ENCODE data around the gene PANX1.

PANX1 gene

GRCh38 chr11:94129512-94130297, 1.1 kb downstream of the PANX1 start:
- no peak for DNase-seq (ENCODE audit: low read depth)

GRCh38 chr11:94130298-94131046, 1.8 kb downstream of the PANX1 start:
- no peak for DNase-seq (ENCODE audit: low read depth)

- DNase-seq (ENCODE audit: low read depth) = no peak
Observed at GRCh38 chr11:94131047-94131717, 2.5 kb downstream of the PANX1 start.

GRCh38 chr11:94131718-94132115, 3.1 kb downstream of the PANX1 start:
- DNase-seq (ENCODE audit: low read depth) = no peak

GRCh38 chr11:94132152-94132558, 3.5 kb downstream of the PANX1 start:
- no peak for DNase-seq (ENCODE audit: low read depth)

- DNase-seq (ENCODE audit: low read depth) = no peak
Observed at GRCh38 chr11:94132823-94133408, 4.3 kb downstream of the PANX1 start.

- DNase-seq (ENCODE audit: low read depth) = no peak
Observed at GRCh38 chr11:94133752-94134151, 5.1 kb downstream of the PANX1 start.

GRCh38 chr11:94134651-94135512, 6.2 kb downstream of the PANX1 start:
- no peak for DNase-seq (ENCODE audit: low read depth)

GRCh38 chr11:94139416-94139815, 10.8 kb downstream of the PANX1 start:
- no peak for DNase-seq (ENCODE audit: low read depth)

- DNase-seq (ENCODE audit: low read depth) = no peak
Observed at GRCh38 chr11:94140154-94140655, 11.6 kb downstream of the PANX1 start.

- no peak for DNase-seq (ENCODE audit: low read depth)
Observed at GRCh38 chr11:94141511-94142307, 13.1 kb downstream of the PANX1 start.

- DNase-seq (ENCODE audit: low read depth) = no peak
Observed at GRCh38 chr11:94142308-94143281, 14.0 kb downstream of the PANX1 start.

GRCh38 chr11:94144216-94144615, 15.6 kb downstream of the PANX1 start:
- no peak for DNase-seq (ENCODE audit: low read depth)

GRCh38 chr11:94144664-94145063, 16.0 kb downstream of the PANX1 start:
- no peak for DNase-seq (ENCODE audit: low read depth)

GRCh38 chr11:94145431-94145830, 16.8 kb downstream of the PANX1 start:
- DNase-seq (ENCODE audit: low read depth) = no peak

- DNase-seq (ENCODE audit: low read depth) = no peak
Observed at GRCh38 chr11:94145916-94146315, 17.3 kb downstream of the PANX1 start.

GRCh38 chr11:94147433-94147845, 18.8 kb downstream of the PANX1 start:
- no peak for DNase-seq (ENCODE audit: low read depth)

GRCh38 chr11:94148189-94148588, 19.5 kb downstream of the PANX1 start:
- no peak for DNase-seq (ENCODE audit: low read depth)

GRCh38 chr11:94149431-94150017, 20.9 kb downstream of the PANX1 start:
- DNase-seq (ENCODE audit: low read depth) = no peak
